ENCODE data around the gene TRUB2.

DNA sequence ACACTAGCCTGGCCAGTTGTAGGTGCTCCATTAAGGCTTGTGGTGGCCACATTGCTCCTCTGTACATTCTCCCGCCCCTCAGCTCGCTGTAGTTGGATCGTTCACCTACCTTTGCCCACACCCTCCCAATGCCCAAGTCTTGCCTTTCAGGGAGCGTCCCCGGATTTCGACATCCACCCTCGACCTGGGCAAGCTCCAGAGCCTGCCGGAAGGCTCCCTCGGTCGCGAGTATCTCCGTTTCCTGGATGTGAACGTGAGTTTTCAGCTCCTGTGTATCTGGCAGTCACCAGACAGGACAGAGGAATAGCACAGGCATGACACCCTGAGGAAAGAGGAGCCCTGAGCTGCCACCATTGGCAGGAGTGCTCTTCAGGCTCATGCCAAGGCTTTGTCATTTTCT lies 3.4 kb upstream of the TRUB2 start:
- TF ChIP-seq, protein P1, sequence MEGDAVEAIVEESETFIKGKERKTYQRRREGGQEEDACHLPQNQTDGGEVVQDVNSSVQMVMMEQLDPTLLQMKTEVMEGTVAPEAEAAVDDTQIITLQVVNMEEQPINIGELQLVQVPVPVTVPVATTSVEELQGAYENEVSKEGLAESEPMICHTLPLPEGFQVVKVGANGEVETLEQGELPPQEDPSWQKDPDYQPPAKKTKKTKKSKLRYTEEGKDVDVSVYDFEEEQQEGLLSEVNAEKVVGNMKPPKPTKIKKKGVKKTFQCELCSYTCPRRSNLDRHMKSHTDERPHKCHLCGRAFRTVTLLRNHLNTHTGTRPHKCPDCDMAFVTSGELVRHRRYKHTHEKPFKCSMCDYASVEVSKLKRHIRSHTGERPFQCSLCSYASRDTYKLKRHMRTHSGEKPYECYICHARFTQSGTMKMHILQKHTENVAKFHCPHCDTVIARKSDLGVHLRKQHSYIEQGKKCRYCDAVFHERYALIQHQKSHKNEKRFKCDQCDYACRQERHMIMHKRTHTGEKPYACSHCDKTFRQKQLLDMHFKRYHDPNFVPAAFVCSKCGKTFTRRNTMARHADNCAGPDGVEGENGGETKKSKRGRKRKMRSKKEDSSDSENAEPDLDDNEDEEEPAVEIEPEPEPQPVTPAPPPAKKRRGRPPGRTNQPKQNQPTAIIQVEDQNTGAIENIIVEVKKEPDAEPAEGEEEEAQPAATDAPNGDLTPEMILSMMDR (IDR thresholded peaks at IDR 0.05; ENCODE audit: low read depth, low read length, poor library complexity, severe bottlenecking) = no peak
- TF ChIP-seq EZH2phosphoT487 (IDR thresholded peaks at IDR 0.05; ENCODE audit: borderline replicate concordance, low read length) = no peak
